Caco-2 (cell line): ENCODE results near the gene ACADVL. TPM values are rescaled to one million over a fixed set of nuclear protein-coding genes. Genes with fewer than 3 reads are reported as not detected.
A peak's percentile ranks its signal among the peaks of the same experiment; 100 is the strongest.

ENCODE experiments used
- BruUV-seq: library from RNA; stranded (reverse); fragments of 400-500 nt; replicated peaks from 2 replicates; lab custom pipeline; 2021; lab: Mats Ljungman, UMichigan
- CTCF ChIA-PET: fragments of 300-600 bp; sonication (Branson Sonifier 250); formaldehyde crosslinking; loops from one replicate; lab custom pipeline; 2022; ENCODE audit warnings: antibody characterized with exemption; lab: Charles Lee
- POLR2A ChIA-PET: fragments of 300-600 bp; sonication (Branson Sonifier 250); formaldehyde crosslinking; loops from one replicate; lab custom pipeline; 2022; ENCODE audit warnings: antibody characterized with exemption; lab: Charles Lee
- DNase-seq, 2 experiments: peaks; one replicate each; pipeline versions ENCODE4 v3.0.0 to v3.0.0-alpha.2; 2020 to 2022
- H3K27me3 ChIP-seq: replicated peaks from 2 replicates; pipeline ENCODE4 v1.6.0; 2011; ENCODE audit warnings: low read length; ENCODE audit not compliant: control insufficient read depth, insufficient read depth
- H3K36me3 ChIP-seq: 2 replicates; pipeline ENCODE4 v1.5.1; 2011; ENCODE audit warnings: low read length; ENCODE audit not compliant: control insufficient read depth, insufficient read depth
- H3K4me1 ChIP-seq: fragments of 250-450 bp; sonication (Bioruptor Pico); 2 replicates; pipeline ENCODE4 v1.5.1; 2020; ENCODE audit warnings: mild to moderate bottlenecking
- H3K4me3 ChIP-seq: 2 replicates; pipeline ENCODE4 v1.5.1; 2011; ENCODE audit warnings: low read depth, mild to moderate bottlenecking, control low read depth, low read length
- H3K9me3 ChIP-seq: fragments of 250-450 bp; sonication (Bioruptor Pico); 2 replicates; pipeline ENCODE4 v1.5.1; 2020; ENCODE audit warnings: mild to moderate bottlenecking, moderate library complexity
- H3K27ac Mint-ChIP-seq: one replicate; pipeline ENCODE4 v1.8.0; 2022; ENCODE audit warnings: mixed read lengths; ENCODE audit not compliant: unreplicated experiment
- H3K27me3 Mint-ChIP-seq: one replicate; pipeline ENCODE4 v1.8.0; 2022; ENCODE audit warnings: mixed read lengths; ENCODE audit not compliant: insufficient read depth, unreplicated experiment
- H3K36me3 Mint-ChIP-seq: one replicate; pipeline ENCODE4 v1.8.0; 2022; ENCODE audit warnings: mild to moderate bottlenecking, mixed read lengths; ENCODE audit not compliant: insufficient read depth, unreplicated experiment
- H3K4me1 Mint-ChIP-seq: one replicate; pipeline ENCODE4 v1.8.0; 2022; ENCODE audit warnings: low read depth, mixed read lengths; ENCODE audit not compliant: unreplicated experiment
- H3K4me3 Mint-ChIP-seq: one replicate; pipeline ENCODE4 v1.8.0; 2022; ENCODE audit warnings: mild to moderate bottlenecking, moderate library complexity, mixed read lengths; ENCODE audit not compliant: unreplicated experiment
- H3K9me3 Mint-ChIP-seq: one replicate; pipeline ENCODE4 v1.8.0; 2022; ENCODE audit warnings: mixed read lengths; ENCODE audit not compliant: unreplicated experiment
- CTCF ChIP-seq, 2 experiments: fragments of 200-600 bp in 1 of 2; IDR thresholded peaks; 1 replicate in 1 of 2; 2 replicates in 1 of 2; pipeline versions ENCODE4 v1.5.1 to v1.8.0; 2011 to 2022; ENCODE audit warnings: antibody characterized with exemption in 1 of 2, control low read depth in 1 of 2, inconsistent platforms in 1 of 2, low read depth in 1 of 2, low read length in 1 of 2, mild to moderate bottlenecking in 1 of 2, moderate library complexity in 1 of 2; ENCODE audit not compliant: insufficient read depth in 1 of 2, severe bottlenecking in 1 of 2, unreplicated experiment in 1 of 2
- intact Hi-C: fragments of 100-400 bp; cut with micrococcal nuclease; formaldehyde crosslinking; loops from one replicate; pipeline ENCODE4 v1.10.0; 2022; ENCODE audit not compliant: unreplicated experiment
- total RNA-seq: library from RNA; stranded (reverse); gene quantifications from 2 replicates; pipeline ENCODE4 v1.2.3, GENCODE V29; 2022

The ACADVL gene
- total RNA-seq, 1 experiment from 2014 or later = 133 TPM

GRCh38 chr17:7224110-7224509, 4.4 kb downstream of the ACADVL start:
- POLR2A ChIA-PET = no interaction called here
- H3K27me3 Mint-ChIP-seq = no peaks in the 10 kb centered on the region
- no peak overlapping the region for H3K4me3 Mint-ChIP-seq
- no peak overlapping the region for H3K27ac Mint-ChIP-seq
- DNase-seq = no peak
- CTCF ChIA-PET = interaction anchor here (0.5 kb wide), 1 partner anchor 37 kb away, joined by 3 read pairs; no protein-coding TSS in a partner anchor
- peaks cover 52% of the 10 kb centered on the region for H3K36me3 Mint-ChIP-seq
- no TSS peak for BruUV-seq
- Histone ChIP-seq H3K36me3 (no peaks in the 10 kb centered on the region), H3K4me1 (peaks cover 7% of the 10 kb centered on the region), H3K4me3 (no peak overlapping the region), H3K9me3 (no peaks in the 10 kb centered on the region), H3K27me3 (no peaks in the 10 kb centered on the region)
- TF ChIP-seq CTCF (IDR thresholded peaks at IDR 0.05; ENCODE audit: insufficient read depth in 1 of 2, low read depth in 1 of 2, low read length in 1 of 2, severe bottlenecking in 1 of 2, unreplicated experiment in 1 of 2) = no peak
- H3K4me1 Mint-ChIP-seq = peaks cover 5% of the 10 kb centered on the region
- H3K9me3 Mint-ChIP-seq = no peaks in the 10 kb centered on the region
- intact Hi-C loops = no loop called here

- Histone ChIP-seq H3K4me3 (no peak overlapping the region), H3K36me3 (no peaks in the 10 kb centered on the region), H3K9me3 (no peaks in the 10 kb centered on the region), H3K27me3 (no peaks in the 10 kb centered on the region), H3K4me1 (peaks cover 7% of the 10 kb centered on the region)
- ChIA-PET POLR2A (no interaction called here), CTCF (interaction anchor here (0.5 kb wide), 1 partner anchor 37 kb away, joined by 3 read pairs; no protein-coding TSS in a partner anchor)
- Mint-ChIP-seq H3K27me3 (no peaks in the 10 kb centered on the region), H3K36me3 (peaks cover 53% of the 10 kb centered on the region), H3K9me3 (no peaks in the 10 kb centered on the region), H3K4me3 (no peak overlapping the region), H3K4me1 (peaks cover 1% of the 10 kb centered on the region), H3K27ac (no peak overlapping the region)
- BruUV-seq = TSS peak; percentile 3
- DNase-seq = no peak
- TF ChIP-seq CTCF (IDR thresholded peaks at IDR 0.05; ENCODE audit: insufficient read depth in 1 of 2, low read depth in 1 of 2, low read length in 1 of 2, severe bottlenecking in 1 of 2, unreplicated experiment in 1 of 2) = no peak
- intact Hi-C loops = no loop called here
Measured at GRCh38 chr17:7224661-7225111, 4.9 kb downstream of the ACADVL start.

GRCh38 chr17:7225711-7226331, 6.1 kb downstream of the ACADVL start:
- POLR2A ChIA-PET = no interaction called here
- H3K36me3 ChIP-seq = no peaks in the 10 kb centered on the region; the same call in 1 of the 2 replicates
- CTCF ChIA-PET = no interaction called here

More at GRCh38 chr17:7225711-7226331, 6.1 kb downstream of the ACADVL start:
- no peak overlapping the region for H3K4me3 Mint-ChIP-seq
- H3K27ac Mint-ChIP-seq = no peak overlapping the region
- DNase-seq = no peak
- no peaks in the 10 kb centered on the region for H3K4me1 Mint-ChIP-seq
- H3K4me3 ChIP-seq = no peak overlapping the region
- peaks cover 3% of the 10 kb centered on the region for H3K4me1 ChIP-seq
- no peaks in the 10 kb centered on the region for H3K27me3 ChIP-seq
- intact Hi-C loops = no loop called here
- peaks cover 51% of the 10 kb centered on the region for H3K36me3 Mint-ChIP-seq
- no peak for TF ChIP-seq CTCF (IDR thresholded peaks at IDR 0.05; ENCODE audit: insufficient read depth in 1 of 2, low read depth in 1 of 2, low read length in 1 of 2, severe bottlenecking in 1 of 2, unreplicated experiment in 1 of 2)
- BruUV-seq = no TSS peak
- no peaks in the 10 kb centered on the region for H3K27me3 Mint-ChIP-seq
- no peaks in the 10 kb centered on the region for H3K9me3 ChIP-seq
- H3K9me3 Mint-ChIP-seq = no peaks in the 10 kb centered on the region
